Activated naive CD4-positive, alpha-beta T cell treated with anti-CD3 and anti-CD28 coated beads, Interleukin-2, amount 50 U/mL, for 24 hours (primary cell): ENCODE data around the gene FOXI2.

ENCODE experiments used
- H3K27ac Mint-ChIP-seq: one replicate; pipeline ENCODE4 v1.8.0; 2021; ENCODE audit warnings: mild to moderate bottlenecking, mixed read lengths
- H3K27me3 Mint-ChIP-seq: one replicate; pipeline ENCODE4 v1.8.0; 2021; ENCODE audit warnings: mixed read lengths
- H3K36me3 Mint-ChIP-seq: one replicate; pipeline ENCODE4 v1.8.0; 2021; ENCODE audit warnings: mixed read lengths
- H3K4me1 Mint-ChIP-seq: one replicate; pipeline ENCODE4 v1.8.0; 2021; ENCODE audit warnings: mixed read lengths
- H3K4me3 Mint-ChIP-seq: one replicate; pipeline ENCODE4 v1.8.0; 2021; ENCODE audit warnings: mild to moderate bottlenecking, mixed read lengths
- H3K9me3 Mint-ChIP-seq: one replicate; pipeline ENCODE4 v1.8.0; 2021; ENCODE audit warnings: mixed read lengths

Gene FOXI2

DNA sequence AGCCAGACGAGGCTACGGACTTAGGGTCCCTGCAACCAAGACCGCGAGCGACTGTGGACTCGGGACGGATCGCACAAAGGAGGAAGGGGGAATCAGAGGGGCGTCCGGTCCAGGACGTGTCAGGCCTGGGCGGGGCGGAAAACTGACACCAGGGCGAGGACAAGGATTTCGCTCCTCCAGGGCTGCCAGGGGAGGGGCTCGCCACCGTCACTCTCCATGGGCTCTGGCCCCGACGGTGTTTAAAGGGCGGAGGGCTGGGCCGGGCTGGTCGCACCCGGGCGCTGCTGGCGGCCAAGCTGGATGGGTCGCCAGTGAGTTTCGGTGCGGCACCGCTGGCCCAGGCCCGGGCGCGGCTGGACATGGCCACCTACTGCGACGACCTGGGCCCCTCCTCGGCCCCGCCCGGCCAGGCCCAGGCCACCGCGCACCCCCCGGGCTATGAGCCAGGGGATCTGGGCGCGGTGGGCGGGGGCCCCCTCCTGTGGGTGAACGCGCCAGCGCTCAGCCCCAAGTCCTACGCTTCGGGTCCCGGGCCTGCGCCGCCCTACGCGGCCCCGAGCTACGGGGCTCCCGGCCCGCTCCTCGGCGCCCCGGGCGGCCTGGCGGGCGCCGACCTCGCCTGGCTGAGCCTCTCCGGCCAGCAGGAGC lies at the start of gene FOXI2:
Gene FOXI2 (plus strand): TSS at position 271 of the 648 bp plus-strand sequence. CDS start 89 bp downstream, at position 360.
- Mint-ChIP-seq H3K4me1 (no peaks in the 10 kb centered on the region), H3K9me3 (no peaks in the 10 kb centered on the region), H3K27me3 (peaks cover 27% of the 10 kb centered on the region), H3K36me3 (no peaks in the 10 kb centered on the region), H3K4me3 (no peak within 1 kb of the TSS), H3K27ac (no peak within 1 kb of the TSS)

DNA sequence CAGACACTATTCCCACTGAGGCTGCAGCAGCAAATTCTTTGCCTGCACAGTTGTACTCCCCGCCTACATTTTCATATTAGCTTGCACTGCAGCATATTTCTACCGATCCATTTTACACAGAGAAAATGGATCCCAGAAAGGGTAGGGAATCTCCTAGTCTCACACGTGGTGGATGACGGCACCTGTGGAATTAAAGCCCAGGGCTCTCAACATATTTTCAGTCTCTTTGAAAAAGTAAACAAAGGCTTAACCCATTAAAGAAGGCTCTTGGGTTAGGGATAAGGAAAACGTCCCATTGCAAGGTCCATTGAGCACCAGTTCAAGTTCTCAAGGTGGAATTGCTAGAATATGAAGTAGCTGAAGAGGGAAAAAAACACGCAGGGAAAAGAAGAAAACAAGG lies 49.4 kb upstream of the FOXI2 start:
- peaks cover 4% of the 10 kb centered on the region for H3K27me3 Mint-ChIP-seq
- no peaks in the 10 kb centered on the region for H3K9me3 Mint-ChIP-seq
- no peak overlapping the region for H3K4me3 Mint-ChIP-seq
- H3K36me3 Mint-ChIP-seq = no peaks in the 10 kb centered on the region
- H3K4me1 Mint-ChIP-seq = no peaks in the 10 kb centered on the region
- H3K27ac Mint-ChIP-seq = no peak overlapping the region

- Mint-ChIP-seq H3K4me1 (no peaks in the 10 kb centered on the region), H3K27me3 (peaks cover 2% of the 10 kb centered on the region), H3K36me3 (no peaks in the 10 kb centered on the region), H3K27ac (no peak overlapping the region), H3K4me3 (no peak overlapping the region), H3K9me3 (peaks cover 5% of the 10 kb centered on the region)
Observed at GRCh38 chr10:127690176-127690835, 46.7 kb upstream of the FOXI2 start.

DNA sequence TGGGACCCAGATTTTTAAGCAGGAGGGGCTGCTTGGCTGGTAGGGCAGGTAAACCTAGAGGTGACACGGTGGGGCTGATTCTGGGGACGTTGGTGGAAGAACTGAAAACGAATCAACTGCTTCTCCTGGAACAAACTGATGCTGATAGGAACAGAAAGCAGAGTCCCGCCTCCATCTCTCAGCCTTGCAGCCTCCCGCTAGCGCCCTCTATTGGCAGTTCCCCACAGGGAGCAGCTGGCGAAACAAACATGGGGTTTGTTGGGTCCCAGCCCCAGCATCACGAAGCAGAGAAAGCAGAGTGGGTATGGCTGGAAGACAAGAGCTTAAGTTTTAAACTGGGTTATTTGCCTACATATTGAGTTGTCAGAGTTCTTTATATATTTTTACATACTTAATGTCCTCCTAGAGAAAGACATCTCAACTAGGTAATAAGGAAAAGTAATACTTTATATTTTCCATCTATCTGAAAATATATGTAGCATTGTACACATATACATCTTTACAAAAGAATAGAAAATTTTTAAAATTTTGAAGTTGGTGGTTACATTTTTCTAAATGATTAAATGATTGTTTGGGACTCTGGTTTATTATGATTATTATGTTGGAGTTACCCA lies 42.3 kb upstream of the FOXI2 start:
- H3K4me1 Mint-ChIP-seq = no peaks in the 10 kb centered on the region
- H3K9me3 Mint-ChIP-seq = peaks cover 5% of the 10 kb centered on the region
- no peak overlapping the region for H3K27ac Mint-ChIP-seq
- H3K4me3 Mint-ChIP-seq = no peak overlapping the region
- peaks cover 6% of the 10 kb centered on the region for H3K27me3 Mint-ChIP-seq
- no peaks in the 10 kb centered on the region for H3K36me3 Mint-ChIP-seq

- Mint-ChIP-seq H3K27ac (no peak overlapping the region), H3K36me3 (no peaks in the 10 kb centered on the region), H3K9me3 (peaks cover 5% of the 10 kb centered on the region), H3K27me3 (peaks cover 6% of the 10 kb centered on the region), H3K4me1 (no peaks in the 10 kb centered on the region), H3K4me3 (no peak overlapping the region)
Observed at GRCh38 chr10:127695431-127695830, 41.6 kb upstream of the FOXI2 start.

DNA sequence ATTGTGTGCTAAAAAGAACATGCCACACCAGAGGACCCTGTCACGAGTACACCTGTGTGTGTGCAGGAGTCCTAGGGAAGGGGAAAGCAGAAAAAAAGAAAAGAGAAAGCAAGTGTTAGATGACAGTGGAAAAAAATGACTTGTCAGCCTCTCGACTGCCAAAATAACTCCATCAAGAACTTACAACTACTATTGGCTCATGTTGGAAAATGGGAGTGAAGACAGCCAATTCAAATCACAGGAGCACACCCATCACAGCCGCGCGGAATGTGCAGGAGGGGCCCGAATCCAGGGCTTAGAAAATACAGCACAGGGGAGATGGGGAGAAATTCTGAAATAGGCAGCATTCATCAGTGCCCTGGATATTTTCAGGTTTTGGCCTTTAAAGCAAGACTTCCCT lies 38.1 kb upstream of the FOXI2 start:
- H3K4me3 Mint-ChIP-seq = no peak overlapping the region

GRCh38 chr10:127699311-127699710 lies 37.7 kb upstream of the FOXI2 start:
- Mint-ChIP-seq H3K9me3 (peaks cover 5% of the 10 kb centered on the region), H3K4me3 (no peak overlapping the region), H3K27me3 (peaks cover 10% of the 10 kb centered on the region), H3K36me3 (no peaks in the 10 kb centered on the region), H3K4me1 (no peaks in the 10 kb centered on the region), H3K27ac (no peak overlapping the region)

More for the DNA sequence above, 38.1 kb upstream of the FOXI2 start:
- H3K4me1 Mint-ChIP-seq = no peaks in the 10 kb centered on the region
- no peaks in the 10 kb centered on the region for H3K36me3 Mint-ChIP-seq
- no peak overlapping the region for H3K27ac Mint-ChIP-seq
- peaks cover 9% of the 10 kb centered on the region for H3K27me3 Mint-ChIP-seq
- H3K9me3 Mint-ChIP-seq = peaks cover 5% of the 10 kb centered on the region

GRCh38 chr10:127702271-127702670 lies 34.7 kb upstream of the FOXI2 start:
- Mint-ChIP-seq H3K27me3 (peaks cover 6% of the 10 kb centered on the region), H3K4me3 (no peak overlapping the region), H3K36me3 (no peaks in the 10 kb centered on the region), H3K4me1 (no peaks in the 10 kb centered on the region), H3K27ac (no peak overlapping the region), H3K9me3 (peaks cover 5% of the 10 kb centered on the region)

GRCh38 chr10:127715249-127715648 lies 21.7 kb upstream of the FOXI2 start:
- H3K27me3 Mint-ChIP-seq = peaks cover 6% of the 10 kb centered on the region
- H3K4me1 Mint-ChIP-seq = no peaks in the 10 kb centered on the region
- H3K4me3 Mint-ChIP-seq = no peak overlapping the region
- no peak overlapping the region for H3K27ac Mint-ChIP-seq
- H3K36me3 Mint-ChIP-seq = no peaks in the 10 kb centered on the region
- H3K9me3 Mint-ChIP-seq = no peaks in the 10 kb centered on the region

- Mint-ChIP-seq H3K4me1 (no peaks in the 10 kb centered on the region), H3K4me3 (no peak overlapping the region), H3K27ac (no peak overlapping the region), H3K27me3 (peaks cover 6% of the 10 kb centered on the region), H3K9me3 (no peaks in the 10 kb centered on the region), H3K36me3 (no peaks in the 10 kb centered on the region)
Observed at GRCh38 chr10:127715782-127716378, 21.1 kb upstream of the FOXI2 start.

- peaks cover 5% of the 10 kb centered on the region for H3K9me3 Mint-ChIP-seq
- no peak overlapping the region for H3K4me3 Mint-ChIP-seq
- H3K27ac Mint-ChIP-seq = no peak overlapping the region
- H3K36me3 Mint-ChIP-seq = no peaks in the 10 kb centered on the region
- peaks cover 11% of the 10 kb centered on the region for H3K27me3 Mint-ChIP-seq
- H3K4me1 Mint-ChIP-seq = no peaks in the 10 kb centered on the region
Observed at GRCh38 chr10:127720142-127720541, 16.8 kb upstream of the FOXI2 start.

GRCh38 chr10:127720903-127721302 lies 16.1 kb upstream of the FOXI2 start:
- no peaks in the 10 kb centered on the region for H3K4me1 Mint-ChIP-seq
- peaks cover 5% of the 10 kb centered on the region for H3K9me3 Mint-ChIP-seq
- no peak overlapping the region for H3K4me3 Mint-ChIP-seq
- peaks cover 9% of the 10 kb centered on the region for H3K27me3 Mint-ChIP-seq
- no peaks in the 10 kb centered on the region for H3K36me3 Mint-ChIP-seq
- no peak overlapping the region for H3K27ac Mint-ChIP-seq

DNA sequence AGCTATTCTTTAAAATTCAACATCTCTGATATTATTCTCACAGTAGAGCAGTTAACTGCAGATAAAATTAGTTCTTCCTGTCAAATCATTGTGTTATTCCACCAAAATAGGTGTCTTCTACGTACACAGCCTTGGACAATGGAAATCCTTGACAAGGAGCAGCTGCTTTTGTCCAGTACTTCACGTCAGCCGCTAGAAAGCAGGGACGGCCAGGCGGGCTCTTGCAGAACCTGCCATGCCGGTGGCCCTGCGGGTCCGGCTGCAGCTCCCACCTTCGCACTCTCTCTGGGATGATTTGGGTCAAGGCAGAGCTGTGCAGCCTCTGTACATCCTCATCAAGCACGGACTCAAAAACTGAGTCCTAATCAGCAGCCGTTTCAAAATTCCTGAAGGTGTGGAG lies 2.2 kb upstream of the FOXI2 start:
- peaks cover 3% of the 10 kb centered on the region for H3K9me3 Mint-ChIP-seq
- H3K27me3 Mint-ChIP-seq = peaks cover 26% of the 10 kb centered on the region
- H3K4me1 Mint-ChIP-seq = no peaks in the 10 kb centered on the region
- no peak overlapping the region for H3K27ac Mint-ChIP-seq
- H3K36me3 Mint-ChIP-seq = no peaks in the 10 kb centered on the region
- no peak overlapping the region for H3K4me3 Mint-ChIP-seq

- Mint-ChIP-seq H3K27ac (no peak overlapping the region), H3K4me3 (no peak overlapping the region), H3K36me3 (no peaks in the 10 kb centered on the region), H3K27me3 (peaks cover 26% of the 10 kb centered on the region), H3K9me3 (no peaks in the 10 kb centered on the region), H3K4me1 (no peaks in the 10 kb centered on the region)
Observed at GRCh38 chr10:127735156-127735555, 1.8 kb upstream of the FOXI2 start.

- Mint-ChIP-seq H3K4me1 (no peaks in the 10 kb centered on the region), H3K9me3 (no peaks in the 10 kb centered on the region), H3K4me3 (no peak overlapping the region), H3K27me3 (peaks cover 26% of the 10 kb centered on the region), H3K27ac (no peak overlapping the region), H3K36me3 (no peaks in the 10 kb centered on the region)
Observed at GRCh38 chr10:127735723-127736221, 1.2 kb upstream of the FOXI2 start.
